HG03095 (cell line): ENCODE measurements around the gene C12orf43.
"Not testable (repeated sequence)": the region's sequence is repeated elsewhere in the genome, so short reads cannot be mapped to it uniquely, and the experiment has no call there.

Experiments
- ATAC-seq: cut with Tn5 transposase; IDR thresholded peaks from one replicate; pipeline ENCODE4 v1.9.1; 2021; ENCODE audit warnings: moderate library complexity; ENCODE audit not compliant: unreplicated experiment

The C12orf43 gene

DNA sequence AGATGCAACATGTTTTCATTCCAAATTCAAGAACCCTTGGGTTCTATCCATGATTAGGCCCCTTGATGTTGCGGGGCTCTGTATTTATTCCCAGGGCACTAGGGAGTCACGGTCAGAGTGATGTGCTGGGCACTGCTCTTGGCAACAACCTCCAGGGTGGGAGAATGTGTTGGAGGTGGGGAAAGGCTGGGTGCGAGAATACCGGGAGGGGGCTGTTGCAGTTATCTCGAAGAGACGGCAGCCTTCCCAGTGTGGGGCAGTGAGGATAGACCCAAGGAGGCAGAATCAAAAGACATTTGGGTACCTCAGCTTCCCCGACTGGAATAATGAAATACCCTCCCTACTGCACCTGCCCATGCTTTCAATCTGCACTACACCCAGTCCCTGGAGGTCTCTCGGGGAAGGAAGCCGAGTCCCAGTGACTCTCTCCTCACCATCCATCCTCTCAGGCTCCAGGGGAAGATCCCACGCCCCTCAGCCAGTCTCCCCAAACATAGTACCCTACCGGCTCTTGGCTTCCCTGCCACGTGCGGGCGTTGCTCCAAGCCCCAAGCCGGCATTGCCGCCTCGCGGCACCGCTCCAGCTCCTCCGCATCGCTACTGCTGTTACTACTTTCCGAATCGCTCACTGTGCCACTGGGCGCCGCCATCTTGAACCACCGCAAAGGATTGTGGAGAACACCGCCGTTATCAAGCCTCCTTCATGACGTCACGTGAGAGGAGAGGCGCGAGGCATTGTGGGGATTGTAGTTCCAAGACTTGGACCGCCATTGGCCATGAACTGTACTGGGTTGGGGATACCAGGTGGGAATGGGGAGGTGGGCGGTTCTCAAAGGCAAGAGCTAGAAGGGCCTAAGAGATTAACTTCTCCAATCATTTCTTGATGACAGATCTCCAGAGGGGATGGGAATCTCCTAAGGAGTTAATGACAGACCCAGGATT is at the start of gene C12orf43:
Gene C12orf43, minus strand, starts transcription at position 663 of the 942 bp plus-strand sequence. Its CDS starts 13 bp downstream, at position 650.
- peak; percentile 95 for ATAC-seq

GRCh38 chr12:121065345-121065744 is 49.1 kb upstream of the C12orf43 start:
- no peak for ATAC-seq

- ATAC-seq = not testable (repeated sequence)
Observed at GRCh38 chr12:121064586-121064985, 48.3 kb upstream of the C12orf43 start.

DNA sequence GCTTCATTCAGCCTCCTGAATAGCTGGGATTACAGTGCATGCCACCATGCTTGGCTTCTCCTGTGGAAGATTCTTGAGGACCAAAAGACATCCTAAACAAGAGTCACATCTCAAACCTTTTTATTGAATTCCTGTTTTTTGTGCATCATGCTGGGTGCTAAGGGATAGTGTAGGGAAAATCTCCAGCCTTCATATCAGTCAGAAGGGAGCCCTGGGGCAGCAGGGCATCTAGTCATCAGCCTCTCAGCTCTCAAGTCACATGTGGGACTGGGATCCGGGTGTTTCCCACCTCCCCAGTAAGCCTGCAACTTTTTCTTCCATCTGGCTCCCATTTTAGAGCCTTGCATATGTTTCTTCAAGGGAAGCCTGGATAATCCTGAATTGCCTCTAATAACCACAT is 47.8 kb upstream of the C12orf43 start:
- no peak for ATAC-seq

DNA sequence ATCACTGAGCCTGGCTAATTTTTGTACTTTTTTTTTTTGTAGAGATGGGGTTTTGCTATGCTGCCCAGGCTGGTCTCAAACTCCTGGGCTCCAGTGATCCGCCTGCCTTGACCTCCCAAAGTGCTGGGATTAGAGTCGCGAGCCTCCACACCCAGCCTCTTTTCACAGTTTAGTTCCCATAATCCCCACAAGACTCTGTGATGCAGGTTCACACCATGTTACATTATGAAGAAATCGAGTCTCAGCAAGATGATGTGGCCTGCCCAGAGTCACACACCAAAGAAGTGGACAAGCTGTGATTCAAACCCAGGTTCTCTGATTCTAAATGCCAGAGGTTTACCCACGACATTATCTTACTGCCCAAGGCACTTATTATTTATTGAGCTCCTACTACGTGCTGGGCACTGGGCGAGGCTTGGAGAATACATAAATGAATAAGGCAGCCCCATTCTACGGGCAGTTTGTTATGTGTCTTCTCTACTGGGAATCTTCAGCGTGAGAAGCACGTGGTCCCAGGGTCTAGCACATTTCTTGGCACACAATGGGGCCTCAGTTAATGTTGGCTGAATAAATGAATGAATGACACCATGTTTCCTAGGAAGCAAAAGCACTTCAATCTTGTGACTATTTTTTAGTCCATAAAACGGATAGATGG is 46.2 kb upstream of the C12orf43 start:
- no peak for ATAC-seq

- ATAC-seq = no peak
Observed at GRCh38 chr12:121061831-121062230, 45.5 kb upstream of the C12orf43 start.

DNA sequence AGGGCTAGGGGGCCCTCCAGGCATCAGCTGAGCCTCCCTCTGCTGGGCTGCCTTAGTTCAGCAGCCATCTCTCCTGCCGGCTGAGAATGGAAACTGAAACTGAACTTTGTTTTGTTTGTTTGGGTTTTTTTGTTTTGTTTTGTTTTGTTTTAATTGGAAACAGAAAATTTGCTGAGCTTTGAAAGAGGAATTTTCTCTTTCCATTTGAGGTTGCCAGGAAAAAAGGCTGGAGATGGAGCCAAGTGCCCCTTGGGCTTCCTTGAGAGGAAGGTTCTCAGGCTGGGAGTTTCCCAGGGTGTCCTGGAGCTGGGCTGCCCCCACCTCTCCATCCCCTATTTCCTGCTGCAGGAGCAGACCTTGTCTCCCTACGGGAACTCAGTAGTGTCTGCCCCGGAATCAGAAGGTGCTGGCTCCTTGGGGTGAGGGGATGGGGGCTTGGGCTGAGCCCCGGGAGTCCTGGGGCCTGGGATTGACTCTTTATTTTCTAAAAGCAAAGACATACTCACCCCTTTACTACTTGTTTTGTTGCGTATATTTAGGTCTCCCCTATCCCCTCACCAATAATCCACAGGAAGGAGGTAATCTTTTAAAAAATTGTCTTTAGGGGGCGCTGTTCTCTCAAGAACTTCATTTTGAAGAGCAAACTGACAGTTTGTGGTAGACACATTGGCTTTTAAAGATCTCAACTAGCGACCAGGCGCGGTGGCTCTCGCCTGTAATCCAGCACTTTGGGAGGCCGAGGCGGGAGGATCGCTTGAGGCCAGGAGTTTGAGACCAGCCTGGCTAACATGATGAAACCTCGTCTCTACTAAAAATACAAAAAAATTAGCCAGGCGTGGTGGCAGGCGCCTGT is 44.1 kb upstream of the C12orf43 start:
- ATAC-seq = peak; percentile 66

- peak; percentile 7 for ATAC-seq
Observed at GRCh38 chr12:121059031-121059898, 43.0 kb upstream of the C12orf43 start.

DNA sequence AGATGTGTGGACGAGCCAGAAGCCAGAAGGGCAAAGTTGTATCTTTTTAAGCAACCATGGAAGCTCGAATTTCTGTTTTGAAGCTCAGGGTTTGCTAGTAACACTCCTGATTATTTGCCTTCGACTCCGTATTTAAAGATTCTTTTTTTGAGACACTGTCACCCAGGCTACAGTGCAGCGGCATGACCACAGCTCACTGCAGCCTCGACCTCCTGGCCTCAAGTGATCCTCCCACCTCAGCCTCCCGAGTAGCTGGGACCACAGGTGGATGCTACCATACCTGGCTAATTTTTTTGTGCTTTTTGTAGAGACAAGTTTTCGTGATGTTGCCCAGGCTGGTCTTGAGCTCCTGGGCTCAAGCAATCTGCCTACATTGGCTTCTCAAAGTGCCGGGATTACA is 41.5 kb upstream of the C12orf43 start:
- ATAC-seq = no peak

DNA sequence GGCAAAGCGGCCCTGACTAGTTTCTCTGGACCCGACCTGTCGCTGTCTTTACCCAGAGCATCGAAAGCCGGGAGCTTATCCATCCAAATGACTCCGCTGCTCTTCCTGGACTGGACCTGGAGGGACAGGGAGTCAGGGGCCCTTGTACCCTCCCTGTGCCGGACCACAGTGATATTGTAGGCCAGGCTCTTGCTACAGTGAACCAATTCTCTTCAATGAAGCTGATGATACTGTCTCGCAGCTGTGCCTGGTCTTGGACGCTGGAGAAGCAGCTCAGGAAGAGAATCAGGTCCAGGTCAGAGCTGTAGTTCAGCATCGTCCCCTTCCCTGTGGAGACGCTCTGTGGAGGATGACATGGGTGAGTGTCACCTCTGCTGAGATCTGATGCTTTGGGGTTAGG is 37.4 kb upstream of the C12orf43 start:
- no peak for ATAC-seq

DNA sequence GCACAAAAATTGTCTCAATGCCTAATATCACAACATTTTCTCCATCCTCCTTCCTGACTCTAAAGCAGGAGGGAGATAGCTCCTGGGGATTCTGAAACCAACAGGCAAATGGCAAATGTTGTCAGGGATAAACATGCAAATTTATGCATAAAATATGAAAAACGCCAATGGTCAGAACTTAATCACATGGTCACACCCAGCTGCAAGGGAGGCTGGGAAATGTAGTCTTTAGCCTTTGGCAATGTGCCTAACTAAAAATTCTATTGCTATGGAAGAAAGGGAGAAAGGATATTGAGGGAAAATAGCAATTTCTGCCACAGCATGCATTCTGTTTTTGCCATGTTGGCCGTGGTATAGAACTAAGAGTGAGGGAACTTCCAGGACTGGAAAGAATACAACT is 34.4 kb upstream of the C12orf43 start:
- ATAC-seq = no peak

DNA sequence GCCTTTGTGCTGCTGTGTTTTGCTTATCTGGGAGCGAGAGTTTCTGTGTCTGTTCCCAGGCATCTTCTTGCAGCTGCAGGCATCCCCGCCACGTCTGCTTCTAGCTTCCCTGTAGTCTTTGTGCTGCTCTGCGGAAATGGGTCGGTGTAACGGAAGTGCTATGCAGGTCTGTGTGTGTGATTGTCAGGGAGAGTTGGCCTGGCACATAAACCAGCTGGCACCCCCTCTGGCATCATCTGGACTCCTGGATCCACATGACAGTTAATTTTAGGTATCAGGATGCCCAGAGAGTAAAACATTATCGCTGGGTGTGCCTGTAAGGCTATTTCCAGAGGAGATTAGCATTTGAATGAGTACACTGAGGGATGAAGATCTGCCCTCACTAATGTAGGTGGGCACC is 32.2 kb upstream of the C12orf43 start:
- no peak for ATAC-seq

GRCh38 chr12:121047400-121047799 is 31.1 kb upstream of the C12orf43 start:
- not testable (repeated sequence) for ATAC-seq

DNA sequence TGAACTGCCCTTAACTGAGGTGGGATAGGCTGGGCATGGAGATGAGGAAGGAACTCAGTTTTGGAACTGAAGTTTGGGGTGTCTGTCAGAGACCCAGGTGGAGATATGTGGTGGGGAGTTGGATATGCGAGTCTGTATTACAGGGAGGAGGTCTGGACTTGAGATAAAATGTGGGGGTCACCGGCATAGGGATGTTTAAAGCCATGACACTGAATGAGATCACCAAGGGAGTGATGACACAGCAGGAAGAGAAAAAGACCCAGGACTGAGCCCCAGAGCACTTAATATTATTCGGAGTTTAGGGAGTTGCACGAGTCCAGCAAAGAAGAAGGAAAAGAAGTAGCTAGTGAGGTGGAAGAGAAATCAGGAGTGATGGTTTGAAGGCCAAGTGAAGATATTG is 26.8 kb upstream of the C12orf43 start:
- ATAC-seq = no peak

GRCh38 chr12:121038861-121039668 is 22.8 kb upstream of the C12orf43 start, which contains the start of gene OASL:
TSS of gene OASL (minus strand) at chr12:121039246. CDS start at chr12:121038971, 275 bp downstream.
- peak; percentile 65 for ATAC-seq

- ATAC-seq = no peak
Observed at GRCh38 chr12:121036810-121037326, 20.6 kb upstream of the C12orf43 start.

DNA sequence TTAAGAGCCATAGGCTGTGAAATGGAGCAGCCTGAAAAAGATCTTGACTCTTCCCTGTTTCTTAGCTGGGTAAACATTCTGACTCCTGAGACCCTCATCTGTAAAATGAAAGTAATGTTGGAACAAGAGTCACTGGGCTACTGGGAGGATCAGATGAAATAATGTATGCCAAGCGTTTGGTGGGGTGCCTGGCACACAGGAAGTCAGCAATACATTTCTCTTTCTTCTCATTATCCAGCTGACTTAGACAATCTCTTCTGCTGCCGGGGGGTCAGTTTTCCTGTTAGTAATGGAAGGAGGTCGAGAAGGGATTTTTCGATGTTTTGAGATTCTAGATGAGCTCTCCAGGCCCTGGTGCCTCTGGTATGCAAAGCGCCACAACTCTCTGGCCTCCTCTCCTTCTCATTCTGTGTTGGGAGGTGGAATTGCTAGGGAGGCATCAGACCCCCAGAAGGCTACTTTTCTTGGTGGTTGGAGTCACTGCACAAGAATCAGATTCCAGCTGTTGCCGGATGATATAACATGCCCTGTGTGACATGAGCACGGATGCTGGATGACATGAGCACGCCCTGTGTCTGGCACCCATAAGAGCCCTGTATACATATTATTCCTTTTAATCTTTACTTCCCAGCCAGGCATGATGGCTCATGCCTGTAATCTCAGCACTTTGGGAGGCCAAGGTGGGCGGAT is 18.5 kb upstream of the C12orf43 start:
- ATAC-seq = no peak

DNA sequence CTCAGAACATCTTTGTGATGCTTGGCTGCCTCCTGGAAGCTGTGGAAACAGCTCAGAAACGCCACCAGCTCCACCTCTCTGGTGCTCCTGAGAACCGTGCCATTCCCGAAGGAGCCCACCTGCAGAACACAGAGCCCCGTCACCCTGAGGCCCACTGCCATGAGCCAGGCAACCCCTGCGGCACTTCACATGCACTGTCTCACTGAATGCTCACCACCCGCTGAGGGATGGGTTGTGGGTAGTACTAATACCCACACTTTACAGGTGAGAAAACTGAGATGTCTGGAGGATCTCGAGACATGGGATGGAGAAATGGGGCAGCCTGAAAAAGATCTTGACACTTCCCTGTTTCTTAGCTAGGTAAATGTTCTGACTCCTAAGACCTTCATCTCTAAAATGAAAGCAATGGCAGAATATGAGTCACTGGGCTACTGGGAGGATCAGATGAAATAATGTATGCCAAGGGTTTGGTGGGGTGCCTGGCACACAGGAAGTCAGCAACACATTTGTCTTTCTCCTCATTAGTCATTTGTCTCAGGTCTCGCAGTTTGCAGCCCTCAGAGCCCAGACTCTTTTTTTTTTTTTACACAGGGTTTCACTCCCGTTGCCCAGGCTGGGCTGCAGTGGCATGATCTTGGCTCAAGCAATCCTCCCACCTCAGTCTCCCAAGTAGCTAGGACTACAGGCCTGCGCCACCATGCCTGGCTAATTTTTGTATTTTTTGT is 17.5 kb upstream of the C12orf43 start:
- ATAC-seq = no peak
